NB4 (cell line): ENCODE measurements around the gene NIN.

ENCODE experiments used
- CTCF ChIP-seq: IDR thresholded peaks from one replicate; pipeline ENCODE4 v1.5.1; 2012; ENCODE audit warnings: low read depth, low read length
- MAX ChIP-seq: IDR thresholded peaks from 2 replicates; pipeline ENCODE4 v1.6.1; 2011; ENCODE audit warnings: low read depth, low read length
- MYC ChIP-seq: IDR thresholded peaks from 2 replicates; pipeline ENCODE4 v1.6.1; 2011; ENCODE audit warnings: low read depth, low read length
- POLR2A ChIP-seq: IDR thresholded peaks from 2 replicates; pipeline ENCODE4 v1.6.1; 2011; ENCODE audit warnings: mild to moderate bottlenecking; ENCODE audit not compliant: insufficient read length; ENCODE audit errors: extremely low read depth

GRCh38 chr14:50725761-50726160 lies 105.2 kb downstream of the NIN start:
- TF ChIP-seq CTCF (no peak), POLR2A (no peak), MAX (no peak), MYC (no peak)
